Muscle of leg (tissue), 11 donors: ENCODE data around the gene KCNIP2. TPM values are rescaled to one million over a fixed set of nuclear protein-coding genes. Genes with fewer than 3 reads are reported as not detected.
"Not testable (repeated sequence)": the region's sequence is repeated elsewhere in the genome, so short reads cannot be mapped to it uniquely, and the experiment has no call there.

Experiments
- DNase-seq: peaks from one replicate; pipeline ENCODE4 v3.0.0; 2013
- H3K27ac ChIP-seq: one replicate; pipeline ENCODE4 v1.5.1; 2013; ENCODE audit warnings: mild to moderate bottlenecking, low read length, control low read depth
- H3K27me3 ChIP-seq: one replicate; pipeline ENCODE4 v1.6.1; 2013; ENCODE audit warnings: low read length; ENCODE audit not compliant: control insufficient read depth, insufficient read depth
- H3K36me3 ChIP-seq: one replicate; pipeline ENCODE4 v1.6.1; 2013; ENCODE audit warnings: low read length; ENCODE audit not compliant: control insufficient read depth, insufficient read depth
- H3K4me1 ChIP-seq: one replicate; pipeline ENCODE4 v1.6.1; 2013; ENCODE audit warnings: low read length; ENCODE audit not compliant: control insufficient read depth, insufficient read depth
- H3K4me3 ChIP-seq: one replicate; pipeline ENCODE4 v1.5.1; 2013; ENCODE audit warnings: low read length, control low read depth
- H3K9me3 ChIP-seq: replicated peaks from 2 replicates; pipeline ENCODE4 v1.6.1; 2013; ENCODE audit warnings: low read depth, low read length; ENCODE audit not compliant: control insufficient read depth
- WGBS: methylation state at CpG from one replicate; pipeline ENCODE4 v1.1.5; 2013; ENCODE audit warnings: missing lambda C conversion rate; ENCODE audit not compliant: insufficient coverage; 5-methylcytosine and 5-hydroxymethylcytosine counted together
- polyA plus RNA-seq, 8 donors: library from polyadenylated mRNA; unstranded; fragments of 120-200 nt; gene quantifications; one replicate each; pipeline versions ENCODE4 v1.2.1 to v1.2.3, GENCODE V29; 2013; ENCODE audit warnings: inconsistent platforms in 1 of 8, low replicate concordance in 1 of 8; ENCODE audit not compliant: insufficient read length in 8 of 8, insufficient read depth in 1 of 8
- total RNA-seq: library from RNA; stranded (reverse); fragments of 120-200 nt; gene quantifications from one replicate; pipeline ENCODE4 v1.2.4, GENCODE V29; 2013

Gene KCNIP2
- total and polyA plus RNA-seq, 9 donors = 2.0 to 6.3 (median 3.8) TPM

DNA sequence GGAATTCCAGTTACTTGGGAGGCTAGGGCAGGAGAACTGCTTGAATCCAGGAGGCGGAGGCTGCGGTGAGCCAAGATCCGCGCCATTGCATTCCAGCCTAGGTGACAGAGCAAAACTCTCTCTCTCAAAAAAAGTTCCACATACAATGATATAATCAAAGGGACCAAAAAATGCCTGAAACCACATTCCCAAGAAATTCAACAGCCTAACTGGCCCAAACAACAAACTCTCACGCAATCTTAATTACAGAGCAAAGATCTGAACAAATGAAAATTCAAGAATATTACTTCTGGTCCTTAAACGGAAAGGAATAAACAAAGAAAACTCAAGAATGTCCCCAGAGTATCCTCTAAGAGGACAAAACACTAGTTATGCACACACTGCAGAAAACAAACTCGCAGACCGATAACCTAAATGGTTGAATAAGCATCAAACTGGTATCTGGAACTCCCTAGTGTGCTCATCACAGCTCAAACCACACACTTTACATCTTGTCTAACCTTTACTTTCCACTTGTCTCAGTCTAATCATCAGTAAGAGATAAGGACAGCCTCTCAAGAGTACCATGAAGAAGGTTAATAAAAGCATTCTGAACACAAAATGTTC lies 29.0 kb downstream of the KCNIP2 start:
- Histone ChIP-seq H3K36me3 (peaks cover 21% of the 10 kb centered on the region), H3K9me3 (no peaks in the 10 kb centered on the region), H3K27me3 (no peaks in the 10 kb centered on the region), H3K4me3 (no peak overlapping the region), H3K4me1 (peaks cover 24% of the 10 kb centered on the region), H3K27ac (no peak overlapping the region)
- WGBS = 58% methylated on average over 3 of the region's 8 CpGs
- DNase-seq = no peak

DNA sequence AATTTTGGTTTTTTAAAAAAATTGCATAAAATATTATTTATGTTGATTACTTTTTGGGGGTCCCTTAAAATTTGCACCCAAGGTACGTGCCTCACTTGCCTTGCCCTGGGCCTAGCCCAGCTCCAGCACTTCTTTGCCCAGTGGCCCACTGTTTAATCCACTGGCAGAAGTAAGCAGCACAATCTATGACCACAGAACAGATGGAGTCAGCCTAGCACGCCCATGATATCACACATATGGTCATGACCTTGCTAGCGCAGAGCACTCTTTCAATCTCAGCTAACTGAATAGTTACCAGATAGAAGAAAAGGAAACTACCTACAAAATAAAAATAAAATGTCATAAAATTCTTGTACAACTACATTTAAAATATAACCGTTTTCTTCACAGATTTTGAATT lies 31.0 kb downstream of the KCNIP2 start:
- no peak overlapping the region for H3K27ac ChIP-seq
- WGBS = 88% methylated on average over 1 of the region's 4 CpGs
- H3K36me3 ChIP-seq = peaks cover 35% of the 10 kb centered on the region
- H3K4me3 ChIP-seq = no peak overlapping the region
- no peaks in the 10 kb centered on the region for H3K27me3 ChIP-seq
- DNase-seq = no peak
- peaks cover 14% of the 10 kb centered on the region for H3K4me1 ChIP-seq
- H3K9me3 ChIP-seq = no peaks in the 10 kb centered on the region

DNA sequence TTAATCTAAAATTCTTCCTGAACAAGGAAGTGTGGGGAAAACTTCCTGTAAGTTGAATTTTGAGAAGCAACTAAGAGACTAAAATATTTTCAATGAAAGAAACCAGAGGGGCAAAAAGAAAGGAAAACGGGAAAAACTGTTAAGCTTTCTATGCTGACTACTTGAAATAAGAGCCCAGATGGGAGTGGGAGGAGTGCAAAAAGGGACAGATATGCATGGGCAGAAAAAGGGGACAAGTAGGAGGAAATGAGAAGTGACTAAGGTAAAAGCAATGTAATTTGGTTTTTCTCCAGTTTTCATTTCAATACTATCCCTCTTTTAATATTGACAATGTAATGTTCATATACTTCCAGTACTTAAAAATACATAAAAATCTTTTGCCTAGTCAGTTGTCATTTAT lies 36.4 kb downstream of the KCNIP2 start:
- Histone ChIP-seq H3K27me3 (no peaks in the 10 kb centered on the region), H3K27ac (no peak overlapping the region), H3K36me3 (peaks cover 66% of the 10 kb centered on the region), H3K4me3 (no peak overlapping the region), H3K9me3 (no peaks in the 10 kb centered on the region), H3K4me1 (no peaks in the 10 kb centered on the region)
- 50% methylated on average over 1 of the region's 1 CpG for WGBS
- no peak for DNase-seq

DNA sequence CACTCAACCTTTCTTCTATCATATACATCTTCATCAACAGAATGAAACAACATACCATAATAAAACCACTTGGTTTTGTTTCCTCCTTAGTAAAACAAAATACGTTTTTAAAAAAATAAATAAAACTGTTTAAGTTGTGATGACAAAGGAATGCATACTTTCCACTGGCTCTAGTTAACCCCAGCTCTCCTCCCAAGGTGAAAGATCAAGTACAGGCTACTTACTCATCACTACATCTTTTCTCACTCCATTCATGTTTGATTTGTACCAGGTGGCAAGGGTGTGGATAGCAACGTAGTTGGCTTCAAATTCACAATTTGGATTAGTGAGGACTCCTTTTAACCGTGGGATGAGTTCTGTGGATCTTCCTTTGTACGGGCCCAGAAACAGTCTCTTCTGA lies 40.1 kb downstream of the KCNIP2 start:
- Histone ChIP-seq H3K36me3 (peaks cover 72% of the 10 kb centered on the region), H3K4me3 (no peak overlapping the region), H3K4me1 (no peaks in the 10 kb centered on the region), H3K9me3 (no peaks in the 10 kb centered on the region), H3K27me3 (no peaks in the 10 kb centered on the region), H3K27ac (no peak overlapping the region)
- 100% methylated on average over 1 of the region's 4 CpGs for WGBS
- DNase-seq = no peak

DNA sequence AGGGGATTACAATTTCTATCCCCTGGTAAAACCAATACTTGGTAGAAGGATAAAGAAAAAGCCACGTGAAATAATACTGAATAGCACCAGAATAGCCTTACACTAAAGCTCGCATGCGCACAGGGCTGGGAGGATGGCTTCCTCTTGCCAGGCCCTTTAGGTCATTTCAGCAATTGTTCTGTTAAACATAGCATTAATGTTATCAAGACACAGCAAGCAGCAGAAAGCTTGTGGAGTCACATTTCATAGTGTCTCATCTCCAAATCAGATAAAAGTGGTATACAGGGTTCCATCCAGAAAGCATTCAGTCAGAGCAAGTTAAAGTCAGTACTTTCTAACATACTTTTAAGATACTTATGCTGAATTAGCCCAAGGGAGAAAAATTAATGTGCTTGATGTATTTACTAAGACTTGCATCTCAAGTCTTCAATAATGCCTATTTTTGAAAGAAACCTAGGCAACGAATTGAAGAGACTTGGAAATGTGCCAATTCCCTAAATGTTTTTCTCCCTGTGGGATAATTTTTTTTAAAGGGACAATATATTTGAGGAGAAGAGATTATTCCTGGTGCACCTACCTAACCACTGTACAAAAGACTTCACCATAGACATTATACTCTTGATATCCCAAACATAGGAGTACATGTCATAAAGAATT lies 46.1 kb downstream of the KCNIP2 start:
- no CpG with 5 or more reads among the region's 4 CpGs for WGBS
- no peak for DNase-seq
- H3K9me3 ChIP-seq = no peaks in the 10 kb centered on the region
- H3K4me1 ChIP-seq = no peaks in the 10 kb centered on the region
- H3K27me3 ChIP-seq = no peaks in the 10 kb centered on the region
- H3K36me3 ChIP-seq = peaks cover 74% of the 10 kb centered on the region
- no peak overlapping the region for H3K27ac ChIP-seq
- H3K4me3 ChIP-seq = no peak overlapping the region

DNA sequence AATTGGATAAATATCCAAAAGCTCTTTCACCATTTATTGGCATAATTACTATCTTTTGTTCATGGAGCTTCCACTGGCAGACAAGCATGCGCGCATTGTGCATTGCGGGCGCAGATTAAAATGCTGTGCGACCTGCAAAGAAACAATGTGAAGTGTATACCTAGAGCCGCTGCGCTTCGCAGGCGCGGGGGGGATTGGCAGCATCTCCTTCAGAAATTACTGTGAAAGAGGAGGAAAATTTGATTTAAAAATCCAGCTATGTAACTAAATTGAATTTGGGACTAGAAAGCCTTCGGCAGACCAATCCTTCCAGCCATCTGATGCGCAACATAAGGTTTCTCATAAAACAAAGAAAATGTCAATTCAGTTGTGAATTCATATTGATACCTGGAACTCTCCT lies 50.1 kb downstream of the KCNIP2 start:
- Histone ChIP-seq H3K36me3 (peaks cover 65% of the 10 kb centered on the region), H3K4me1 (no peaks in the 10 kb centered on the region), H3K4me3 (no peak overlapping the region), H3K27me3 (no peaks in the 10 kb centered on the region), H3K9me3 (no peaks in the 10 kb centered on the region), H3K27ac (no peak overlapping the region)
- 100% methylated on average over 2 of the region's 12 CpGs for WGBS
- no peak for DNase-seq

DNA sequence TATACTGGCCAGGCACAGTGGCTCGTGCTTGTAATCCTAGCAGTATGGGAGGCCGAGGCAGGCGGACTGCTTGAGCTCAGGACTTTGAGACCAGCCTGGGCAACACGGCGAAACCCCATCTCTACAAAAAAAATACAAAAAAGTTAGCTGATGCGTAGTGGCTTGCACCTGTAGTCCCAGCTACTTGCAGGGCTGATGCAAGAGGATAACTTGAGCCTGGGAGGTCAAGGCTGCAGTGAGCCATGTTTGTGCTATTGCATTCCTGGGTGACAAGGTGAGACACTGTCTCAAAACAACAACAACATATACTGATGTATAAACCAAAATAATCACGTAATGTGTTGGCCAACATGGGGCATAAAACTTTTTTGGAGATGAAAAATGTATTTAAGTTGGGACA lies 53.9 kb downstream of the KCNIP2 start:
- Histone ChIP-seq H3K9me3 (no peaks in the 10 kb centered on the region), H3K4me1 (no peaks in the 10 kb centered on the region), H3K27ac (no peak overlapping the region), H3K4me3 (no peak overlapping the region), H3K27me3 (no peaks in the 10 kb centered on the region), H3K36me3 (peaks cover 74% of the 10 kb centered on the region)
- WGBS = 100% methylated on average over 1 of the region's 7 CpGs
- no peak for DNase-seq

DNA sequence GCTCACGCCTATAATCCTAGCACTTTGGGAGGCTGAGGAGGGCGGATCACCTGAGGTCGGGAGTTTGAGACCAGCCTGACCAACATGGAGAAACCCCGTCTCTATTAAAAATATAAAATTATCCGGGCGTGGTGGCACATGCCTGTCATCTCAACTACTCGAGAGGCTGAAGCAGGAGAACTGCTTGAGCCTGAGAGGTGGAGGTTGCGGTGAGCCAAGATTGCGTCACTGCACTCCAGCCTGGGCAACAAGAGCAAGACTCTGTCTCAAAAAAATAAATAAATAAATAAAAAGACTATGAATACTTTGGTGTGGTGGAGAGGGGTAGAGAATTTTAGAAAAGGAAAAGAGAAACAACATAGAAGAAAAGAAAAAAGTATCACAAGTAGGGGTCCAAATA lies 54.4 kb downstream of the KCNIP2 start:
- H3K4me3 ChIP-seq, H3K4me1 ChIP-seq, H3K27me3 ChIP-seq, H3K9me3 ChIP-seq, H3K27ac ChIP-seq, DNase-seq: not testable (repeated sequence)
- WGBS = 88% methylated on average over 3 of the region's 9 CpGs
- peaks cover 74% of the 10 kb centered on the region for H3K36me3 ChIP-seq

DNA sequence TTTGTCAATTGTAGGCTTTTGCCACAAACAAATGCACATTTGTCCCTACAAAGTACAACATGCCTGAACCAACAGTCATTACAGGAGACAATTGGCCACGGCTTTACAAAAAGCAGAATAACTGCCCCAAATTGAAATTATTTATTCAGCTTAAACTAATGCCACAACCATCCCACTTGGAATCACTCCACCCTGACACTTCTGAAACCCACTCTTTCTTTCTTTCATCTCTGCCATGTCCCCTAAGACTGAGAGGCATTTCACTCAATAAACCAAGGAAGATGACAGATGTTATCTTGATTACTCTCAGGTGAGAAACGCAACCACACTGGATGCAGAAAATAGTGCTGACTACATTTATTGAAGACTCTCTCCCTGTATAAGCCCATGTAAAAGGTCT lies 57.8 kb downstream of the KCNIP2 start:
- WGBS = 90% methylated on average over 2 of the region's 2 CpGs
- peaks cover 48% of the 10 kb centered on the region for H3K36me3 ChIP-seq
- H3K27ac ChIP-seq = no peak overlapping the region
- H3K27me3 ChIP-seq = no peaks in the 10 kb centered on the region
- no peak overlapping the region for H3K4me3 ChIP-seq
- DNase-seq = no peak
- no peaks in the 10 kb centered on the region for H3K9me3 ChIP-seq
- peaks cover 26% of the 10 kb centered on the region for H3K4me1 ChIP-seq

DNA sequence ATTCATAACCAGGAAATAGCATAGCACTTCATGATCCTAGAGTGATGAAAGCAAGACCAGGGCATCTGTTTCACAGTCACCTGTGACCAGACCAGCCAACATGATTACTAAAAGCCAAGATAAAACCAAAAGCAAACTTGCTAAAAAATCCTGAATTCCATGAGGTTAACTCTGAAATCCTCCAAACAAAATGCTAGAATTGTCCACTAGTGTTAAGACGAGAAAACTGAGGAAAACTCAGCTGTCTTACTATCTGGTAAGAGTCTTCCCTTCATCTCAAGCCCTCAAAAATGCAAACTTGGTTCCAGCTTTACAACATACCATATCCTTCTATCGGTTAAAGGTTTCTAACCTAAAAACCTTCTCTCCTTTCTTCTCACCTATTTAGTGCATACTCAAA lies 59.0 kb downstream of the KCNIP2 start:
- peaks cover 38% of the 10 kb centered on the region for H3K4me1 ChIP-seq
- H3K36me3 ChIP-seq = peaks cover 45% of the 10 kb centered on the region
- peaks cover 12% of the 10 kb centered on the region for H3K27me3 ChIP-seq
- H3K9me3 ChIP-seq = no peaks in the 10 kb centered on the region
- no peak overlapping the region for H3K4me3 ChIP-seq
- no peak overlapping the region for H3K27ac ChIP-seq
- no peak for DNase-seq
- no CpG with 5 or more reads among the region's 2 CpGs for WGBS
